Neural progenitor cell (in vitro differentiated cells): ENCODE data around the gene MARS1. TPM values are rescaled to one million over a fixed set of nuclear protein-coding genes. Genes with fewer than 3 reads are reported as not detected.
"Not testable (repeated sequence)": the region's sequence is repeated elsewhere in the genome, so short reads cannot be mapped to it uniquely, and the experiment has no call there.

Source experiments
- DNase-seq: peaks from one replicate; pipeline ENCODE4 v3.0.0-alpha.2; 2016; ENCODE audit warnings: low spot score
- H2AFZ ChIP-seq: fragments of 200-600 bp; sonication (generic); replicated peaks from 2 replicates; pipeline ENCODE4 v1.6.1; 2016; ENCODE audit warnings: antibody characterized with exemption
- H3F3A ChIP-seq: fragments of 200-600 bp; sonication (generic); 2 replicates; pipeline ENCODE4 v1.6.1; 2016; ENCODE audit warnings: antibody characterized with exemption, low read depth
- H3K27ac ChIP-seq: fragments of 200-600 bp; sonication (generic); 2 replicates; pipeline ENCODE4 v1.5.1; 2016; ENCODE audit warnings: mild to moderate bottlenecking
- H3K27me3 ChIP-seq: fragments of 200-600 bp; sonication (generic); 2 replicates; pipeline ENCODE4 v1.6.1; 2016; ENCODE audit warnings: mild to moderate bottlenecking, moderate library complexity
- H3K36me3 ChIP-seq: fragments of 200-600 bp; sonication (generic); 2 replicates; pipeline ENCODE4 v1.5.1; 2016
- H3K4me1 ChIP-seq: fragments of 200-600 bp; sonication (generic); 2 replicates; pipeline ENCODE4 v1.6.1; 2016; ENCODE audit warnings: mixed run types
- H3K4me2 ChIP-seq: fragments of 200-600 bp; sonication (generic); 2 replicates; pipeline ENCODE4 v1.6.1; 2016
- H3K4me3 ChIP-seq: fragments of 200-600 bp; sonication (generic); 2 replicates; pipeline ENCODE4 v1.5.1; 2016
- H3K79me2 ChIP-seq: fragments of 200-600 bp; sonication (generic); 2 replicates; pipeline ENCODE4 v1.6.1; 2016; ENCODE audit warnings: low read depth
- H3K9ac ChIP-seq: fragments of 200-600 bp; sonication (generic); 2 replicates; pipeline ENCODE4 v1.6.1; 2016
- H3K9me3 ChIP-seq: fragments of 200-600 bp; sonication (generic); 2 replicates; pipeline ENCODE4 v1.5.1; 2016; ENCODE audit warnings: low read depth
- H4K20me1 ChIP-seq: fragments of 200-600 bp; sonication (generic); 2 replicates; pipeline ENCODE4 v1.6.1; 2016; ENCODE audit warnings: low read depth
- H3K27ac Mint-ChIP-seq: 3 replicates; pipeline ENCODE4 v1.8.0; 2021; ENCODE audit warnings: mixed read lengths
- H3K27me3 Mint-ChIP-seq: 2 replicates; pipeline ENCODE4 v1.8.0; 2022; ENCODE audit warnings: low read depth, mild to moderate bottlenecking, inconsistent platforms, moderate library complexity, mixed read lengths; ENCODE audit not compliant: insufficient read depth
- H3K36me3 Mint-ChIP-seq: 3 replicates; pipeline ENCODE4 v1.8.0; 2021; ENCODE audit warnings: mixed read lengths
- H3K4me1 Mint-ChIP-seq: 3 replicates; pipeline ENCODE4 v1.8.0; 2021; ENCODE audit warnings: mixed read lengths
- H3K4me3 Mint-ChIP-seq: 3 replicates; pipeline ENCODE4 v1.8.0; 2021; ENCODE audit warnings: mild to moderate bottlenecking, moderate library complexity, mixed read lengths
- H3K9me3 Mint-ChIP-seq: 3 replicates; pipeline ENCODE4 v1.8.0; 2020; ENCODE audit warnings: mixed read lengths
- CTCF ChIP-seq: fragments of 200-600 bp; sonication (generic); IDR thresholded peaks from 2 replicates; pipeline ENCODE4 v1.5.1; 2017; ENCODE audit warnings: antibody characterized with exemption, mild to moderate bottlenecking
- EZH2 ChIP-seq: fragments of 200-600 bp; sonication (generic); IDR thresholded peaks from 2 replicates; pipeline ENCODE4 v1.6.1; 2017; ENCODE audit warnings: antibody characterized with exemption, mild to moderate bottlenecking, moderate library complexity
- EZH2phosphoT487 ChIP-seq: fragments of 200-600 bp; sonication (generic); IDR thresholded peaks from 2 replicates; pipeline ENCODE4 v1.6.1; 2017; ENCODE audit warnings: antibody characterized with exemption
- total RNA-seq: library from RNA; depleted of rRNA; stranded (reverse); fragments of >200 nt; gene quantifications from 2 replicates; pipeline ENCODE4 v1.2.3, GENCODE V29; 2015; ENCODE audit warnings: low replicate concordance

The MARS1 gene
- total RNA-seq, 1 donor from 2014 or later = 109 TPM

- no peak overlapping the region for H3K4me3 Mint-ChIP-seq
- Histone ChIP-seq H3K27me3 (no peaks in the 10 kb centered on the region), H3K9ac (no peak overlapping the region), H3K4me1 (peaks cover 22% of the 10 kb centered on the region), H3F3A (peaks cover 42% of the 10 kb centered on the region), H3K9me3 (no peaks in the 10 kb centered on the region), H3K36me3 (peaks cover 5% of the 10 kb centered on the region), H3K4me3 (no peak overlapping the region), H3K27ac (no peak overlapping the region), H4K20me1 (peaks cover 32% of the 10 kb centered on the region), H3K4me2 (no peak overlapping the region), H2AFZ (no peak overlapping the region), H3K79me2 (peaks cover 11% of the 10 kb centered on the region)
- no peak for TF ChIP-seq EZH2phosphoT487
- TF ChIP-seq EZH2 = no peak
- TF ChIP-seq CTCF = no peak
- peaks cover 40% of the 10 kb centered on the region for H3K36me3 Mint-ChIP-seq
- no peak for DNase-seq
- H3K9me3 Mint-ChIP-seq = no peaks in the 10 kb centered on the region
- H3K4me1 Mint-ChIP-seq = peaks cover 29% of the 10 kb centered on the region
- no peak overlapping the region for H3K27ac Mint-ChIP-seq
- H3K27me3 Mint-ChIP-seq = peaks cover 11% of the 10 kb centered on the region
These were observed 29.3 kb downstream of the MARS1 start for GRCh38 chr12:57517187-57517586.

- H3K27ac ChIP-seq, H3K9me3 Mint-ChIP-seq, H3K4me2 ChIP-seq, DNase-seq, H3K27ac Mint-ChIP-seq, H3K27me3 ChIP-seq, H2AFZ ChIP-seq, H3K9ac ChIP-seq, H3K9me3 ChIP-seq, H3K36me3 ChIP-seq, H3K4me3 ChIP-seq, H3K4me3 Mint-ChIP-seq: not testable (repeated sequence)
- Histone ChIP-seq H3K79me2 (peaks cover 11% of the 10 kb centered on the region), H4K20me1 (peaks cover 32% of the 10 kb centered on the region), H3F3A (peaks cover 45% of the 10 kb centered on the region), H3K4me1 (peaks cover 22% of the 10 kb centered on the region)
- Mint-ChIP-seq H3K27me3 (peaks cover 11% of the 10 kb centered on the region), H3K4me1 (peaks cover 29% of the 10 kb centered on the region), H3K36me3 (peaks cover 36% of the 10 kb centered on the region)
These were observed 29.9 kb downstream of the MARS1 start for GRCh38 chr12:57517718-57518117.

DNA sequence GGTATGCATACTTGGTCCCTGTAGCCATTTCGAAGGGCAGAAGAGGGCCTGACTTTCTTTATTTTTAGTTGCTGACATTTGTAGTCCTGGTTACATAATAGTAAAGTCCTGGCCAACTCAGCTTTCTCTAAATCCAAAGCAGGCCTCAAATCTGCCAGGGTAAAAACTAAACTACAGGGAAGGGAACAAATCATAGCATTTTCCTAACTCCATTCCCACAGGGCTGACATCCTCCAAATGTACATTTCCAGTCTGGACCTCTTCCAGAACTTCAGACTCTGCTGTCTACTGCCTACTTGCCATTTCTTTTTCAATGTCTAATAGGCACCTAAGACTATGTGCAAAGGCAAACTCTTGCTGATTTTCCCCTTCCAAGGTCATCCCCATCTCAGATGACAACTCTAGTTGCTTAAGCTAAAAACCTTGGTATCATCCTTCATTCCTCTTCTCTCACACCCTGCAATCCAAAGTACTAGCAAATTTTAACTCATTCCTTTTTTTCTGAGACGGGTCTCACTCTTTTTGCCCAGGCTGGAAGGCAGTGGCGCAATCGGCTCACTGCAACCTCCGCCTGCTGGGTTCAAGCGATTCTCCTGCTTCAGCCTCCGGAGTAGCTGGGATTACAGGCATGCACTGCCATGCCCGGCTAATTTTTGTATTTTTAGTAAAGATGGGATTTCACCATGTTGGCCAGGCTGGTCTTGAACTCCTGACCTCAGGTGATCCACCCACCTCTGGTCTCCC, 30.5 kb downstream of the MARS1 start:
- Mint-ChIP-seq H3K9me3 (no peaks in the 10 kb centered on the region), H3K36me3 (peaks cover 30% of the 10 kb centered on the region), H3K27ac (no peak overlapping the region), H3K27me3 (peaks cover 13% of the 10 kb centered on the region), H3K4me3 (peak overlapping the region; percentile 61), H3K4me1 (peaks cover 32% of the 10 kb centered on the region)
- peak overlapping the region; percentile 81 for H3K4me2 ChIP-seq
- H3K36me3 ChIP-seq = peaks cover 3% of the 10 kb centered on the region
- peaks cover 11% of the 10 kb centered on the region for H3K79me2 ChIP-seq
- H3K4me1 ChIP-seq = peaks cover 22% of the 10 kb centered on the region
- no peaks in the 10 kb centered on the region for H3K9me3 ChIP-seq
- peaks cover 49% of the 10 kb centered on the region for H3F3A ChIP-seq
- no peak overlapping the region for H3K9ac ChIP-seq
- peaks cover 32% of the 10 kb centered on the region for H4K20me1 ChIP-seq
- H3K27ac ChIP-seq = no peak overlapping the region
- no peak for DNase-seq
- H2AFZ ChIP-seq = no peak overlapping the region
- H3K27me3 ChIP-seq = no peaks in the 10 kb centered on the region
- TF ChIP-seq EZH2 = no peak
- no peak for TF ChIP-seq CTCF
- no peak for TF ChIP-seq EZH2phosphoT487
- no peak overlapping the region for H3K4me3 ChIP-seq
